Psoas muscle (tissue), 8 donors: Measurements from ENCODE around the gene FRS3. TPM values are rescaled to one million over a fixed set of nuclear protein-coding genes. Genes with fewer than 3 reads are reported as not detected.

Source experiments
- ATAC-seq, 4 donors: fragments of 200-7000 bp; cut with Tn5 transposase; one replicate each; pipeline ENCODE4 v1.9.1; 2020; ENCODE audit warnings: moderate library complexity in 3 of 4, mild to moderate bottlenecking in 2 of 4
- DNase-seq, 2 donors: peaks; one replicate each; pipeline ENCODE4 v3.0.0-alpha.2; 2020
- H3K27ac ChIP-seq: fragments of 200-600 bp; one replicate; pipeline ENCODE4 v1.8.0; 2022
- H3K27me3 ChIP-seq, 3 donors: fragments of 200-600 bp in 1 of 3; one replicate each; pipeline versions ENCODE4 v1.6.1 to v1.8.0; 2013 to 2022; ENCODE audit warnings: low read length in 2 of 3, mild to moderate bottlenecking in 2 of 3, moderate library complexity in 1 of 3; ENCODE audit not compliant: insufficient read depth in 3 of 3
- H3K36me3 ChIP-seq, 2 donors: fragments of 200-600 bp in 1 of 2; one replicate each; pipeline versions ENCODE4 v1.6.1 to v1.8.0; 2013 to 2022; ENCODE audit warnings: low read depth in 1 of 2, mild to moderate bottlenecking in 1 of 2, moderate library complexity in 1 of 2; ENCODE audit not compliant: insufficient read depth in 1 of 2
- H3K4me1 ChIP-seq: fragments of 200-600 bp; one replicate; pipeline ENCODE4 v1.8.0; 2022
- H3K4me3 ChIP-seq: fragments of 200-600 bp; one replicate; pipeline ENCODE4 v1.8.0; 2022; ENCODE audit warnings: mild to moderate bottlenecking
- H3K9me3 ChIP-seq: fragments of 200-600 bp; one replicate; pipeline ENCODE4 v1.8.0; 2022
- WGBS, 3 donors: extraction: QIAGEN DNeasy Blood & Tissue Kit; methylation state at CpG; one replicate each; pipeline versions ENCODE4 v1.1.6 to v1.1.7; 2013; 5-methylcytosine and 5-hydroxymethylcytosine counted together
- intact Hi-C, 2 donors: fragments of 100-400 bp; cut with DNase I; formaldehyde crosslinking; loops; one replicate each; pipeline versions ENCODE4 v1.11.0 to v1.14.2; 2022
- polyA plus RNA-seq, 3 donors: library from polyadenylated mRNA; stranded (reverse); fragments of 200-250 nt; gene quantifications; one replicate each; pipeline ENCODE4 v1.2.3, GENCODE V29; 2013
- total RNA-seq, 4 donors: library from RNA; stranded (reverse); fragmentation: NEBNext Ultra II Directional in 2 of 4; extraction: Animal tissue kit (Norgen Biotek cat#: 25700) in 2 of 4; gene quantifications; one replicate each; pipeline versions ENCODE4 v1.2.1 to v1.2.4, GENCODE V29; 2021 to 2023
- TF ChIP-seq, protein P1 (sequence below): fragments of 200-600 bp; IDR thresholded peaks from one replicate; pipeline ENCODE4 v1.8.0; 2022; ENCODE audit warnings: antibody characterized with exemption
- donor health status: healthy with polysubstance abuse.
- donor health status: DM: no; HTN: no; CAD: no; lungs with moderate emphysema.
- donor health status: Bipolar disorder and iron deficiency.
- donor health status: healthy.
- donor health status: DM: yes; HTN: yes; CAD: no.
- donor health status: DM: no; HTN: no; CAD: no.
- donor health status: DM: no; HTN: no; CAD: no.
- donor health status: DM: yes; HTN: yes; CAD: no.

FRS3 gene
- total and polyA plus RNA-seq, 7 donors: 4.0 to 6.8 (median 5.4) TPM

- H3K27me3 ChIP-seq: no peaks in the 10 kb centered on the region
- DNase-seq (peak in 1 of 2 donors; percentile 48), ATAC-seq (no peak)
- H3K27ac ChIP-seq: no peak overlapping the region
- no peaks in the 10 kb centered on the region for H3K9me3 ChIP-seq
- no peak overlapping the region for H3K4me3 ChIP-seq
- intact Hi-C loops: loop anchor here (2.0 to 5.0 kb wide), 2 partner anchors 40 kb away; partner anchors contain the start of gene FRS3 (in 1 of the 2)
- H3K4me1 ChIP-seq: peaks cover 15% of the 10 kb centered on the region
- 86 to 89% (median 87%) methylated on average over 13 of the region's 13 CpGs for WGBS, 3 donors
- TF ChIP-seq, protein P1, sequence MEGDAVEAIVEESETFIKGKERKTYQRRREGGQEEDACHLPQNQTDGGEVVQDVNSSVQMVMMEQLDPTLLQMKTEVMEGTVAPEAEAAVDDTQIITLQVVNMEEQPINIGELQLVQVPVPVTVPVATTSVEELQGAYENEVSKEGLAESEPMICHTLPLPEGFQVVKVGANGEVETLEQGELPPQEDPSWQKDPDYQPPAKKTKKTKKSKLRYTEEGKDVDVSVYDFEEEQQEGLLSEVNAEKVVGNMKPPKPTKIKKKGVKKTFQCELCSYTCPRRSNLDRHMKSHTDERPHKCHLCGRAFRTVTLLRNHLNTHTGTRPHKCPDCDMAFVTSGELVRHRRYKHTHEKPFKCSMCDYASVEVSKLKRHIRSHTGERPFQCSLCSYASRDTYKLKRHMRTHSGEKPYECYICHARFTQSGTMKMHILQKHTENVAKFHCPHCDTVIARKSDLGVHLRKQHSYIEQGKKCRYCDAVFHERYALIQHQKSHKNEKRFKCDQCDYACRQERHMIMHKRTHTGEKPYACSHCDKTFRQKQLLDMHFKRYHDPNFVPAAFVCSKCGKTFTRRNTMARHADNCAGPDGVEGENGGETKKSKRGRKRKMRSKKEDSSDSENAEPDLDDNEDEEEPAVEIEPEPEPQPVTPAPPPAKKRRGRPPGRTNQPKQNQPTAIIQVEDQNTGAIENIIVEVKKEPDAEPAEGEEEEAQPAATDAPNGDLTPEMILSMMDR: no peak
- peaks cover 0 to 2% of the 10 kb centered on the region in 2 donors for H3K36me3 ChIP-seq
These were observed 42.7 kb downstream of the FRS3 start for GRCh38 chr6:41736800-41737555.

GRCh38 chr6:41736186-41736733 lies 43.4 kb downstream of the FRS3 start:
- TF ChIP-seq, protein P1: no peak
- no peak for ATAC-seq
- Histone ChIP-seq H3K4me3 (no peak overlapping the region), H3K9me3 (no peaks in the 10 kb centered on the region), H3K4me1 (peaks cover 21% of the 10 kb centered on the region), H3K27ac (no peak overlapping the region), H3K36me3 (peaks cover 0 to 6% of the 10 kb centered on the region in 2 donors), H3K27me3 (no peaks in the 10 kb centered on the region)
- intact Hi-C loops: loop anchor here (2.0 to 5.0 kb wide), 2 partner anchors 41 kb away; partner anchors contain the start of gene FRS3 (in 1 of the 2)
- DNase-seq: peak in 1 of 2 donors; percentile 19
- 60 to 75% (median 63%) methylated on average over 6 of the region's 6 CpGs for WGBS, 3 donors

- ATAC-seq (peak; percentile 65 to 82 (median 78)), DNase-seq (peak; percentile 96 to 97)
- no peaks in the 10 kb centered on the region for H3K27me3 ChIP-seq
- 6 to 13% (median 10%) methylated on average over 26 to 50 of the region's 50 CpGs for WGBS, 3 donors
- intact Hi-C loops: loop anchor here (2.0 to 5.0 kb wide), 2 partner anchors 41 to 42 kb away; partner anchors contain the start of gene FRS3 (in 1 of the 2)
- no peaks in the 10 kb centered on the region for H3K9me3 ChIP-seq
- H3K4me3 ChIP-seq: peak within 1 kb of the TSS; percentile 88
- H3K27ac ChIP-seq: peak within 1 kb of the TSS; percentile 96
- peaks cover 0 to 6% of the 10 kb centered on the region in 2 donors for H3K36me3 ChIP-seq
- H3K4me1 ChIP-seq: peaks cover 28% of the 10 kb centered on the region
- TF ChIP-seq, protein P1: peak; percentile 99
These were observed 44.1 kb downstream of the FRS3 start, which contains the start of gene TFEB for GRCh38 chr6:41735427-41736185. Gene TFEB (minus strand): TSS chr6:41735608. CDS start chr6:41691213, 44,395 bp downstream.

- 0 to 1% (median 1%) methylated on average over 17 to 76 of the region's 76 CpGs for WGBS, 3 donors
- no peaks in the 10 kb centered on the region for H3K9me3 ChIP-seq
- peak overlapping the region; percentile 88 for H3K4me3 ChIP-seq
- DNase-seq: peak; percentile 84 to 89
- peaks cover 35% of the 10 kb centered on the region for H3K4me1 ChIP-seq
- H3K27ac ChIP-seq: peak overlapping the region; percentile 96
- no peaks in the 10 kb centered on the region for H3K27me3 ChIP-seq
- intact Hi-C loops: loop anchor here in 1 of 2 donors (5.0 kb wide), 1 partner anchor 42 kb away; the partner anchor contains the start of gene FRS3
- H3K36me3 ChIP-seq: peaks cover 0 to 6% of the 10 kb centered on the region in 2 donors
- ATAC-seq: peak; percentile 54 to 67 (median 62)
- TF ChIP-seq, protein P1: no peak
These were observed 44.9 kb downstream of the FRS3 start for GRCh38 chr6:41734666-41735426.
